IMR-90 (cell line): ENCODE results near the gene RCAN2.

Source experiments
- CEBPB ChIP-seq: IDR thresholded peaks from 2 replicates; pipeline ENCODE4 v1.6.1; 2012; ENCODE audit warnings: low read depth, low read length, improper control_type of control experiment
- CTCF ChIP-seq: conservative IDR thresholded peaks from 2 replicates; pipeline ENCODE4 v1.5.1; 2012; ENCODE audit warnings: mild to moderate bottlenecking, low read depth, low read length, improper control_type of control experiment
- POLR2A ChIP-seq: IDR thresholded peaks from 2 replicates; pipeline ENCODE4 v1.6.1; 2012; ENCODE audit warnings: mild to moderate bottlenecking, low read depth, low read length
- RFX5 ChIP-seq: IDR thresholded peaks from 2 replicates; pipeline ENCODE4 v1.8.0; 2012; ENCODE audit warnings: low read depth, mild to moderate bottlenecking, low read length, moderate library complexity

GRCh38 chr6:46452312-46452917, 38.8 kb downstream of the RCAN2 start:
- TF ChIP-seq POLR2A (no peak), CTCF (no peak), CEBPB (no peak), RFX5 (no peak)
